ENCODE measurements around the gene FARS2.

FARS2 gene

GRCh38 chr6:5383856-5384255 is 122.5 kb downstream of the FARS2 start:
- no peak for DNase-seq

- DNase-seq: no peak
Observed at GRCh38 chr6:5384276-5384675, 123.0 kb downstream of the FARS2 start.

GRCh38 chr6:5388326-5388725 is 127.0 kb downstream of the FARS2 start:
- no peak for DNase-seq

GRCh38 chr6:5389086-5389745 is 127.9 kb downstream of the FARS2 start:
- no peak for DNase-seq

- DNase-seq: no peak
Observed at GRCh38 chr6:5390177-5390576, 128.9 kb downstream of the FARS2 start.

- DNase-seq: no peak
Observed at GRCh38 chr6:5394280-5394679, 133.0 kb downstream of the FARS2 start.

GRCh38 chr6:5395719-5396118 is 134.4 kb downstream of the FARS2 start:
- no peak for DNase-seq

GRCh38 chr6:5398530-5398929 is 137.2 kb downstream of the FARS2 start:
- no peak for DNase-seq

GRCh38 chr6:5399391-5399790 is 138.1 kb downstream of the FARS2 start:
- no peak for DNase-seq

- no peak for DNase-seq
Observed at GRCh38 chr6:5401845-5402738, 140.8 kb downstream of the FARS2 start.

GRCh38 chr6:5403076-5403475 is 141.8 kb downstream of the FARS2 start:
- no peak for DNase-seq

GRCh38 chr6:5403609-5404008 is 142.3 kb downstream of the FARS2 start:
- no peak for DNase-seq

- no peak for DNase-seq
Observed at GRCh38 chr6:5405976-5406375, 144.7 kb downstream of the FARS2 start.

- no peak for DNase-seq
Observed at GRCh38 chr6:5411414-5411813, 150.1 kb downstream of the FARS2 start.

- no peak for DNase-seq
Observed at GRCh38 chr6:5412017-5412416, 150.7 kb downstream of the FARS2 start.

- DNase-seq: no peak
Observed at GRCh38 chr6:5412663-5413062, 151.3 kb downstream of the FARS2 start.

GRCh38 chr6:5416250-5416649 is 154.9 kb downstream of the FARS2 start:
- no peak for DNase-seq

- no peak for DNase-seq
Observed at GRCh38 chr6:5422321-5422915, 161.1 kb downstream of the FARS2 start.

GRCh38 chr6:5423251-5423650 is 161.9 kb downstream of the FARS2 start:
- no peak for DNase-seq

- DNase-seq: no peak
Observed at GRCh38 chr6:5424726-5425125, 163.4 kb downstream of the FARS2 start.

GRCh38 chr6:5425267-5425666 is 164.0 kb downstream of the FARS2 start:
- no peak for DNase-seq

- no peak for DNase-seq
Observed at GRCh38 chr6:5425797-5426196, 164.5 kb downstream of the FARS2 start.

GRCh38 chr6:5427586-5427985 is 166.3 kb downstream of the FARS2 start:
- DNase-seq: no peak

- DNase-seq: no peak
Observed at GRCh38 chr6:5433324-5433723, 172.0 kb downstream of the FARS2 start.

All from activated gamma-delta T cell treated with Interleukin-2 at 50 U/mL for 16 hours (primary cell).